Gastroesophageal sphincter (tissue), 3 donors: ENCODE data around the gene BCL6.

ENCODE experiments used
- EP300 ChIP-seq: sonication (generic); formaldehyde crosslinking; IDR thresholded peaks from one replicate; pipeline ENCODE4 v1.6.1; 2017; ENCODE audit warnings: antibody characterized with exemption, mild to moderate bottlenecking
- POLR2A ChIP-seq, 2 donors: fragments of 450-650 bp; IDR thresholded peaks; one replicate each; pipeline ENCODE4 v1.6.1; 2017; ENCODE audit warnings: antibody characterized with exemption in 2 of 2, mild to moderate bottlenecking in 2 of 2, moderate library complexity in 1 of 2
- POLR2AphosphoS5 ChIP-seq: sonication (generic); formaldehyde crosslinking; IDR thresholded peaks from one replicate; pipeline ENCODE4 v1.6.1; 2017; ENCODE audit warnings: antibody characterized with exemption
- TF ChIP-seq, protein P1 (sequence below), 4 experiments: fragments of 200-600 bp in 2 of 4; fragments of 450-650 bp in 2 of 4; sonication (generic) in 1 of 4; IDR thresholded peaks; one replicate each; pipeline ENCODE4 v1.5.1; 2017 to 2019; ENCODE audit warnings: antibody characterized with exemption in 4 of 4, mild to moderate bottlenecking in 2 of 4, moderate library complexity in 2 of 4

DNA sequence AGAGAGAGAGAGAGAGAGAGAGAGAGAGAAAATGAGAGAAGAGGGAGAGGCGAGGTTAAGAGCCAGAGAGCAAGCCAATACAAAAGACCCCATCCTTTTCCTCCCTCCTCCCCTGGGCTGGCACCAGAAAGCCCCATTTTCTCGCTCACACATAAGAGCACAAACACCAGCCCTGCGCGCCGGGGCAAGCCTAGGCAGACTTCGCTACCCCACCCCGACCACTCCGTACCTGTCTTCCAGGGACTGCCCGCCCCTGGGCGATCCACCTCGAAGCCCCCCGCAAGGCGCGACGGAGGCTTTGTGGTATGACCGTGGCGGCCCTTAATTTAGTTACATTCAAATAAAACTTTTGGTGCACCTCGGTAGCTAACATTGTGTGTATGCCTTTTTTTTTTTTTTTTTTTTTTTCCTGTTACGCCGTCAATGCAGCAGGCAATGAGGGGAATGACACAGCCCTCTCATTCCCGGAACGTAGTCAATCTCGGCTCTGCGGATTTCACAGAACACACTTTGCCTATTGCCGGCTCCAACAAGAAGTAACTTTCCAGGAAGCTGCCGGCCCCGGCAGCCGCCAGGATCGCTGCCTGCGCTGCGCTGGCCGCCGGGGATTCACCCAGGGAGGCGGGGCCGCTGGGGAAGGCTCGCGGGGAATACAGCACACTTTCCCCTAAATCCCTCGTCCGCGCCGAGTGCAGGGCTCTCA lies 7.7 kb downstream of the BCL6 start:
- peak; percentile 35 to 45 for TF ChIP-seq POLR2A (IDR thresholded peaks at IDR 0.05)
- TF ChIP-seq EP300, result no peak
- TF ChIP-seq, protein P1, sequence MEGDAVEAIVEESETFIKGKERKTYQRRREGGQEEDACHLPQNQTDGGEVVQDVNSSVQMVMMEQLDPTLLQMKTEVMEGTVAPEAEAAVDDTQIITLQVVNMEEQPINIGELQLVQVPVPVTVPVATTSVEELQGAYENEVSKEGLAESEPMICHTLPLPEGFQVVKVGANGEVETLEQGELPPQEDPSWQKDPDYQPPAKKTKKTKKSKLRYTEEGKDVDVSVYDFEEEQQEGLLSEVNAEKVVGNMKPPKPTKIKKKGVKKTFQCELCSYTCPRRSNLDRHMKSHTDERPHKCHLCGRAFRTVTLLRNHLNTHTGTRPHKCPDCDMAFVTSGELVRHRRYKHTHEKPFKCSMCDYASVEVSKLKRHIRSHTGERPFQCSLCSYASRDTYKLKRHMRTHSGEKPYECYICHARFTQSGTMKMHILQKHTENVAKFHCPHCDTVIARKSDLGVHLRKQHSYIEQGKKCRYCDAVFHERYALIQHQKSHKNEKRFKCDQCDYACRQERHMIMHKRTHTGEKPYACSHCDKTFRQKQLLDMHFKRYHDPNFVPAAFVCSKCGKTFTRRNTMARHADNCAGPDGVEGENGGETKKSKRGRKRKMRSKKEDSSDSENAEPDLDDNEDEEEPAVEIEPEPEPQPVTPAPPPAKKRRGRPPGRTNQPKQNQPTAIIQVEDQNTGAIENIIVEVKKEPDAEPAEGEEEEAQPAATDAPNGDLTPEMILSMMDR (IDR thresholded peaks at IDR 0.05), result peak in 3 of 4 experiments; percentile 7 to 33 (median 18)
- TF ChIP-seq POLR2AphosphoS5, result peak; percentile 78
